HG03135 (cell line): Measurements from ENCODE around the gene CHAF1A.

Experiments
- ATAC-seq: cut with Tn5 transposase; IDR thresholded peaks from one replicate; pipeline ENCODE4 v1.9.1; 2021; ENCODE audit warnings: mild to moderate bottlenecking, moderate library complexity; ENCODE audit not compliant: unreplicated experiment

Gene CHAF1A

GRCh38 chr19:4400135-4400936, 2.1 kb upstream of the CHAF1A start, which contains the start of gene SH3GL1:
TSS of gene SH3GL1 (minus strand) at chr19:4400547. CDS start at chr19:4400368, 179 bp downstream.
- ATAC-seq, result peak; percentile 54

- ATAC-seq, result no peak
Observed at GRCh38 chr19:4401769-4402170, 670 bp upstream of the CHAF1A start.

GRCh38 chr19:4403005-4403761, 743 bp downstream of the CHAF1A start:
- ATAC-seq, result no peak

GRCh38 chr19:4405977-4406376, 3.5 kb downstream of the CHAF1A start:
- no peak for ATAC-seq

- ATAC-seq, result no peak
Observed at GRCh38 chr19:4406626-4407025, 4.2 kb downstream of the CHAF1A start.

- no peak for ATAC-seq
Observed at GRCh38 chr19:4409123-4409933, 6.9 kb downstream of the CHAF1A start.

GRCh38 chr19:4413588-4413987, 11.1 kb downstream of the CHAF1A start:
- ATAC-seq, result no peak

GRCh38 chr19:4414144-4414799, 11.8 kb downstream of the CHAF1A start:
- no peak for ATAC-seq

GRCh38 chr19:4414800-4415321, 12.4 kb downstream of the CHAF1A start:
- ATAC-seq, result no peak

- no peak for ATAC-seq
Observed at GRCh38 chr19:4415352-4415751, 12.9 kb downstream of the CHAF1A start.

GRCh38 chr19:4416268-4416667, 13.8 kb downstream of the CHAF1A start:
- no peak for ATAC-seq

GRCh38 chr19:4423416-4424126, 21.1 kb downstream of the CHAF1A start:
- ATAC-seq, result no peak

GRCh38 chr19:4425537-4425936, 23.1 kb downstream of the CHAF1A start:
- no peak for ATAC-seq

GRCh38 chr19:4428326-4428975, 26.0 kb downstream of the CHAF1A start:
- ATAC-seq, result no peak

GRCh38 chr19:4429256-4429655, 26.8 kb downstream of the CHAF1A start:
- no peak for ATAC-seq

GRCh38 chr19:4429771-4430171, 27.3 kb downstream of the CHAF1A start:
- ATAC-seq, result no peak

GRCh38 chr19:4430760-4431159, 28.3 kb downstream of the CHAF1A start:
- ATAC-seq, result no peak

- no peak for ATAC-seq
Observed at GRCh38 chr19:4431296-4431695, 28.9 kb downstream of the CHAF1A start.
